Measurements from ENCODE around the gene OSR1. TPM values are rescaled to one million over a fixed set of nuclear protein-coding genes. Genes with fewer than 3 reads are reported as not detected.
"Not testable (repeated sequence)": the region's sequence is repeated elsewhere in the genome, so short reads cannot be mapped to it uniquely, and the experiment has no call there.

The OSR1 gene
- total RNA-seq, 1 donor from 2014 or later, result 0.17 TPM

- DNase-seq, result no peak
Observed at GRCh38 chr2:19330436-19330835, 28.0 kb downstream of the OSR1 start.

- DNase-seq, result no peak
Observed at GRCh38 chr2:19329445-19329844, 29.0 kb downstream of the OSR1 start.

- DNase-seq, result no peak
Observed at GRCh38 chr2:19327496-19327895, 30.9 kb downstream of the OSR1 start.

- no peak for DNase-seq
Observed at GRCh38 chr2:19321946-19322345, 36.5 kb downstream of the OSR1 start.

GRCh38 chr2:19320813-19321212, 37.6 kb downstream of the OSR1 start:
- DNase-seq, result no peak

GRCh38 chr2:19319698-19320097, 38.7 kb downstream of the OSR1 start:
- no peak for DNase-seq

- DNase-seq, result no peak
Observed at GRCh38 chr2:19319064-19319463, 39.4 kb downstream of the OSR1 start.

GRCh38 chr2:19313553-19313952, 44.9 kb downstream of the OSR1 start:
- no peak for DNase-seq

GRCh38 chr2:19312949-19313348, 45.5 kb downstream of the OSR1 start:
- DNase-seq, result peak; percentile 14

GRCh38 chr2:19306065-19306464, 52.4 kb downstream of the OSR1 start:
- not testable (repeated sequence) for DNase-seq

- DNase-seq, result not testable (repeated sequence)
Observed at GRCh38 chr2:19305400-19306055, 52.9 kb downstream of the OSR1 start.

- DNase-seq, result no peak
Observed at GRCh38 chr2:19301706-19302105, 56.7 kb downstream of the OSR1 start.

Data from dermis blood vessel endothelial cell (primary cell).